Mucosa of rectum (tissue), 2 donors: ENCODE results near the gene PCDHB11.
A peak's percentile ranks its signal among the peaks of the same experiment; 100 is the strongest.
"Not testable (repeated sequence)": the region's sequence is repeated elsewhere in the genome, so short reads cannot be mapped to it uniquely, and the experiment has no call there.

Source experiments
- H3K27ac ChIP-seq, 2 donors: one replicate each; pipeline ENCODE4 v1.7.0; 2013; ENCODE audit warnings: inconsistent platforms in 2 of 2, low read depth in 2 of 2, low read length in 2 of 2
- H3K27me3 ChIP-seq, 2 donors: one replicate each; pipeline ENCODE4 v1.7.0; 2013; ENCODE audit warnings: low read length in 2 of 2; ENCODE audit not compliant: control insufficient read depth in 2 of 2, insufficient read depth in 2 of 2
- H3K36me3 ChIP-seq, 2 donors: one replicate each; pipeline ENCODE4 v1.7.0; 2013; ENCODE audit warnings: low read length in 2 of 2; ENCODE audit not compliant: control insufficient read depth in 2 of 2, insufficient read depth in 2 of 2
- H3K4me1 ChIP-seq, 2 donors: one replicate each; pipeline ENCODE4 v1.7.0; 2013; ENCODE audit warnings: low read length in 2 of 2, mild to moderate bottlenecking in 1 of 2; ENCODE audit not compliant: control insufficient read depth in 2 of 2, insufficient read depth in 2 of 2
- H3K4me3 ChIP-seq, 2 donors: one replicate each; pipeline ENCODE4 v1.7.0; 2013; ENCODE audit warnings: low read length in 2 of 2
- H3K9ac ChIP-seq, 2 donors: one replicate each; pipeline ENCODE4 v1.7.0; 2013; ENCODE audit warnings: low read length in 2 of 2, low read depth in 1 of 2, mild to moderate bottlenecking in 1 of 2
- H3K9me3 ChIP-seq, 2 donors: one replicate each; pipeline ENCODE4 v1.7.0; 2013; ENCODE audit warnings: low read length in 2 of 2; ENCODE audit not compliant: control insufficient read depth in 2 of 2
- donor health status: healthy.
- donor health status: Normal muscosa, but diverticular disease.

PCDHB11 gene

DNA sequence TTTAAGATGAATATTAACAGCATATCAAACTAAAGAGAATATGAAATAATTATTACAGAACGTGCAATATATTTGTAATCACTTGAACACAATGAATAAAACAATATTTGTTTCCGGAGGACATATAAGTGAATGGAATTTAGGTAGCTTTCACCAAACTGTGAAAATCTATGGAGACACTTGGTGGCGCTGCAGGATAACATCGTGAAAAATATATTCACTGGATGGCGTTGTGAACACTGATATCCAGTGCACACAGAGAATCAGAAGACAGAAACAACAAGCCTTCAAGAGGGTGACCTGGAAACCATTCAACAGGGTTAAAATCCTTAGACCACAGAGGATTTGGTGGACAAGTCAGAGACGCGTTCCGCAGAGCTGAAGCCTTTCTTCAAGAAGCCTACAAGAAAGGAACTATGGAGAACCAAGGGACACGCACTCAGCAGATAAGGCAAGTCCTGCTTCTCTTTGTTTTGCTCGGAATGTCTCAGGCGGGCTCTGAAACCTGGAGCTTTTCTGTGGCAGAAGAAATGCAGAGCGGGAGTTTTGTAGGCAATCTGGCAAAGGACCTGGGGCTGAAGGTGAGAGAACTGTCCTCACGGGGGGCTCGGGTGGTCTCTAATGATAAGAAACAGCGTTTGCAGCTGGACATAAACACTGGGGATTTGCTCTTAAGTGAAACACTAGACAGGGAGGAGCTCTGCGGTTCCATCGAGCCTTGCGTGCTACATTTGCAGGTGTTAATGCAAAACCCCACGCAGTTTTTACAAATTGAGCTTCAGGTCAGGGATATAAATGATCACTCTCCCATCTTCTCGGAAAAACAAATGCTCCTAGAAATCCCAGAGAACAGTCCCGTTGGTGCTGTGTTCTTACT lies at the start of gene PCDHB11:
Gene PCDHB11 (plus strand): TSS at position 269 of the 877 bp plus-strand sequence. CDS start 148 bp downstream, at position 417.
- H3K9me3 ChIP-seq, result peaks cover 4 to 6% of the 10 kb centered on the region in 2 donors

DNA sequence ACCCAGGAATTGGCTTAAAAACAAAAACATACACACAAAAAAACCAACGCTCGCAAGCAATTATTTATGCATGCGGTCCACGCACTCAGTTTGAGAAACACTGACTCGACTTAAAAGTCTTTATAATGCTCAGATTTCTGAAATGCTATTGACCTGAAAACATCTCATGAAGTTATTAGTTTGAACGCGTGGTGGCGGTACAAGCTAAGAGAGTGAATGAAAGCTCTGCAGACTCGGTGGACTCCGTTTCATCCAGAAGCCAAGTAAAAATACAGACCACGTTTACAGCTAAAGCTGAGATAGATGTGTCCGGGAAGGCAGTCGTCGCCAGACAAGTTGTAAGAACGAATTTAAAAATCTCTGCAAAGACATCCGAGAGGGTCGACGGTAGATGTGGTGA lies 49.6 kb upstream of the PCDHB11 start, which contains the start of gene PCDHB6:
Gene PCDHB6 (plus strand): TSS at position 246 of the 400 bp plus-strand sequence. CDS start 201 bp downstream, outside the sequence.
- Histone ChIP-seq H3K27ac (no peak within 1 kb of the TSS), H3K36me3 (no peaks in the 10 kb centered on the region), H3K27me3 (no peaks in the 10 kb centered on the region), H3K4me1 (no peaks in the 10 kb centered on the region), H3K9ac (no peak within 1 kb of the TSS), H3K9me3 (peaks cover 5 to 7% of the 10 kb centered on the region in 2 donors), H3K4me3 (no peak within 1 kb of the TSS)

More for the DNA sequence above, at the start of gene PCDHB11:
- peak within 1 kb of the TSS; percentile 8 to 11 for H3K4me3 ChIP-seq
- H3K27ac ChIP-seq, result no peak within 1 kb of the TSS
- H3K27me3 ChIP-seq, result no peaks in the 10 kb centered on the region
- no peaks in the 10 kb centered on the region for H3K4me1 ChIP-seq
- no peak within 1 kb of the TSS for H3K9ac ChIP-seq
- H3K36me3 ChIP-seq, result no peaks in the 10 kb centered on the region

DNA sequence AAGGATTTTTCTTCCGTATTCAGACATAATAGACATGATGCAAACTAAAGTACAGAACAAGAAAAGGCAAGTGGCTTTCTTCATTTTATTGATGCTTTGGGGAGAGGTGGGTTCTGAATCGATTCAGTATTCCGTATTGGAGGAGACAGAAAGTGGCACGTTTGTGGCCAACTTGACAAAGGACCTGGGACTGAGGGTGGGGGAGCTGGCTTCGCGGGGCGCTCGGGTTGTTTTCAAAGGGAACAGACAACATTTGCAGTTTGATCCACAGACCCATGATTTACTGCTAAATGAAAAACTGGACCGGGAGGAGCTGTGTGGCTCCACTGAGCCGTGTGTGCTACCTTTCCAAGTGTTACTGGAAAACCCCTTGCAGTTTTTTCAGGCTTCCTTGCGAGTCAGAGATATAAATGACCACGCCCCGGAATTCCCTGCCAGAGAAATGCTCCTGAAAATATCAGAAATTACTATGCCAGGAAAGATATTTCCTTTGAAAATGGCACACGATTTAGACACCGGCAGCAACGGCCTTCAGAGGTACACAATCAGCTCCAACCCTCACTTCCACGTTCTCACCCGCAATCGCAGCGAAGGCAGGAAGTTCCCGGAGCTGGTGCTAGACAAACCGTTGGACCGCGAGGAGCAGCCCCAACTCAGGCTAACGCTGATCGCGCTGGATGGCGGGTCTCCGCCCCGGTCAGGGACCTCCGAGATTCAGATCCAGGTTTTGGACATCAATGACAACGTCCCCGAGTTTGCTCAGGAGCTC lies 49.0 kb upstream of the PCDHB11 start:
- H3K4me3 ChIP-seq, result no peak overlapping the region
- peaks cover 5 to 7% of the 10 kb centered on the region in 2 donors for H3K9me3 ChIP-seq
- H3K27me3 ChIP-seq, result no peaks in the 10 kb centered on the region
- no peak overlapping the region for H3K9ac ChIP-seq
- no peak overlapping the region for H3K27ac ChIP-seq
- no peaks in the 10 kb centered on the region for H3K4me1 ChIP-seq
- no peaks in the 10 kb centered on the region for H3K36me3 ChIP-seq

DNA sequence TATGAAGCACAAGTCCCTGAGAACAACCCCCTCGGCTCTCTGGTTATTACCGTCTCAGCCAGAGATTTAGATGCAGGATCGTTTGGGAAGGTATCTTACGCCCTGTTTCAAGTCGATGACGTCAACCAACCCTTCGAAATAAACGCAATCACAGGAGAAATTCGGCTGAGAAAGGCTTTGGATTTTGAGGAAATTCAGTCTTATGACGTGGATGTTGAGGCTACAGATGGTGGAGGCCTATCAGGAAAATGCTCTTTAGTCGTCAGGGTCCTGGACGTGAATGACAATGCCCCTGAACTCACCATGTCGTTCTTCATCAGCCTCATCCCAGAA lies 48.5 kb upstream of the PCDHB11 start:
- H3K9ac ChIP-seq, result no peak overlapping the region
- H3K4me1 ChIP-seq, result no peaks in the 10 kb centered on the region
- H3K27me3 ChIP-seq, result no peaks in the 10 kb centered on the region
- no peaks in the 10 kb centered on the region for H3K36me3 ChIP-seq
- peaks cover 5 to 7% of the 10 kb centered on the region in 2 donors for H3K9me3 ChIP-seq
- no peak overlapping the region for H3K27ac ChIP-seq
- no peak overlapping the region for H3K4me3 ChIP-seq

DNA sequence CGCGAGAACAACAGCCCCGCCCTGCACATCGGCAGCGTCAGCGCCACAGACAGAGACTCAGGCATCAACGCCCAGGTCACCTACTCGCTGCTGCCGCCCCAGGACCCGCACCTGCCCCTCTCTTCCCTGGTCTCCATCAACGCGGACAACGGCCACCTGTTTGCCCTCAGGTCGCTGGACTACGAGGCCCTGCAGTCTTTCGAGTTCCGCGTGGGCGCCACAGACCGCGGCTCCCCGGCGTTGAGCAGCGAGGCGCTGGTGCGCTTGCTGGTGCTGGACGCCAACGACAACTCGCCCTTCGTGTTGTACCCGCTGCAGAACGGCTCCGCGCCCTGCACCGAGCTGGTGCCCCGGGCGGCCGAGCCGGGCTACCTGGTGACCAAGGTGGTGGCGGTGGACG lies 47.8 kb upstream of the PCDHB11 start:
- peaks cover 5 to 10% of the 10 kb centered on the region in 2 donors for H3K9me3 ChIP-seq
- H3K4me1 ChIP-seq, H3K4me3 ChIP-seq, H3K27me3 ChIP-seq, H3K27ac ChIP-seq, H3K9ac ChIP-seq, H3K36me3 ChIP-seq: not testable (repeated sequence)

DNA sequence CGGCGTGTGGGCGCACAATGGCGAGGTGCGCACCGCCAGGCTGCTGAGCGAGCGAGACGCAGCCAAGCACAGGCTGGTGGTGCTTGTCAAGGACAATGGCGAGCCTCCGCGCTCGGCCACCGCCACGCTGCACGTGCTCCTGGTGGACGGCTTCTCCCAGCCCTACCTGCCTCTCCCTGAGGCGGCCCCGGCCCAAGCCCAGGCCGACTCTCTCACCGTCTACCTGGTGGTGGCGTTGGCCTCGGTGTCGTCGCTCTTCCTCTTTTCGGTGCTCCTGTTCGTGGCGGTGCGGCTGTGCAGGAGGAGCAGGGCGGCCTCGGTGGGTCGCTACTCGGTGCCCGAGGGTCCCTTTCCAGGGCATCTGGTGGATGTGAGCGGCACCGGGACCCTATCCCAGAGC lies 47.3 kb upstream of the PCDHB11 start:
- H3K4me3 ChIP-seq, H3K36me3 ChIP-seq, H3K27ac ChIP-seq, H3K4me1 ChIP-seq, H3K27me3 ChIP-seq, H3K9ac ChIP-seq: not testable (repeated sequence)
- H3K9me3 ChIP-seq, result peaks cover 5 to 14% of the 10 kb centered on the region in 2 donors

DNA sequence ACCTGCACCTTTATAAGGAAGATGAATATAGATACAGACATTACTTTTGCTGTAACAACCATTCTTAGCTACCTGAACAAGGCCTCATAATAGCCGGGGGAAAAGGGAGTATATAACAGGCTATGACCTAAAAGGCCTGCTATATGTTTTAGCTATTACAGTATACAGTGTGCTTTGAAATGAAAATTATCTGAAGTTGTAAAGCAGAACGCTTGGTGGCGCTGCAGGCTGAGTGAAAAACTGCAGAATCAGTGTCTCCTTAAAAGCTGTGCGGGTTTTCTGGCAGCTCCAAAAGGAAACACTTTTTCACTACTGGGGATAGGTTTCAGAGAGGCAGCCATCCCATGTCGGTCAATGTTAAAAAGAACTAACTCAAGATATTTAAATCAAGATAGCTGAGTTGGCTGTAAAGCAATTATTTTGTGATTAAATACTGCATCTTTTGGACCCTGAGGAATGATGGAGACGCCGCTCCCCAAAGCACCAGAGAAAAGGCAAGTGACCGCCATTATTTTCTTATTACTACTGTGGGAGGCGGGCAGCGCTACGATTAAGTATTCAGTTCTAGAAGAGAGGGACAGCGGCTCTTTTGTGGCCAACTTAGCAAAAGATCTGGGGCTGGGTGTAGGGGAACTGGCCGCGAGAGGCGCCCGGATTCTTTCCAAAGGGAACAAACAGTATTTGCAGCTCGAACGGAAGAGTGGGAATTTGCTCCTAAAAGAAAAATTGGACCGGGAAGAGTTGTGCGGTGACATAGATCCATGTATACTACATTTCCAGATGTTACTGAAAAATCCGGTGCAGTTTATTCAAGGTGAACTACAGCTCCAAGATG lies 43.7 kb upstream of the PCDHB11 start:
- no peak overlapping the region for H3K9ac ChIP-seq
- H3K9me3 ChIP-seq, result peaks cover 5 to 8% of the 10 kb centered on the region in 2 donors
- H3K27ac ChIP-seq, result no peak overlapping the region
- H3K27me3 ChIP-seq, result no peaks in the 10 kb centered on the region
- no peaks in the 10 kb centered on the region for H3K4me1 ChIP-seq
- H3K36me3 ChIP-seq, result no peaks in the 10 kb centered on the region
- no peak overlapping the region for H3K4me3 ChIP-seq

DNA sequence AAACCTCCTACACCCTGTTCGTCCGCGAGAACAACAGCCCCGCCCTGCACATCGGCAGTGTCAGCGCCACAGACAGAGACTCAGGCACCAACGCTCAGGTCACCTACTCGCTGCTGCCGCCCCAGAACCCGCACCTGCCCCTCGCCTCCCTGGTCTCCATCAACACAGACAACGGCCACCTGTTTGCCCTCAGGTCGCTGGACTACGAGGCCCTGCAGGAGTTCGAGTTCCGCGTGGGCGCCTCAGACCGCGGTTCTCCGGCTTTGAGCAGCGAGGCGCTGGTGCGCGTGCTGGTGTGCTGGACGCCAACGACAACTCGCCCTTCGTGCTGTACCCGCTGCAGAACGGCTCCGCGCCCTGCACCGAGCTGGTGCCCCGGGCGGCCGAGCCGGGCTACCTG lies 42.1 kb upstream of the PCDHB11 start:
- not testable (repeated sequence) for H3K27me3 ChIP-seq, H3K9ac ChIP-seq, H3K9me3 ChIP-seq, H3K4me3 ChIP-seq, H3K27ac ChIP-seq, H3K4me1 ChIP-seq, H3K36me3 ChIP-seq

DNA sequence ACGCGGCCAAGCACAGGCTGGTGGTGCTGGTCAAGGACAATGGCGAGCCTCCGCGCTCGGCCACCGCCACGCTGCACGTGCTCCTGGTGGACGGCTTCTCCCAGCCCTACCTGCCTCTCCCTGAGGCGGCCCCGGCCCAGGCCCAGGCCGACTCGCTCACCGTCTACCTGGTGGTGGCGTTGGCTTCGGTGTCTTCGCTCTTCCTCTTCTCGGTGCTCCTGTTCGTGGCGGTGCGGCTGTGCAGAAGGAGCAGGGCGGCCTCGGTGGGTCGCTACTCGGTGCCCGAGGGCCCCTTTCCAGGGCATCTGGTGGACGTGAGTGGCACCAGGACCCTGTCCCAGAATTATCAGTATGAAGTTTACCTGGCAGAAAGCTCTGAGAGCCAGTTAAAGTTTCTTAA lies 41.5 kb upstream of the PCDHB11 start:
- H3K27ac ChIP-seq, H3K9ac ChIP-seq, H3K27me3 ChIP-seq, H3K4me3 ChIP-seq, H3K9me3 ChIP-seq, H3K4me1 ChIP-seq, H3K36me3 ChIP-seq: not testable (repeated sequence)
